Measurements from ENCODE around the gene HOXD10.

DNA sequence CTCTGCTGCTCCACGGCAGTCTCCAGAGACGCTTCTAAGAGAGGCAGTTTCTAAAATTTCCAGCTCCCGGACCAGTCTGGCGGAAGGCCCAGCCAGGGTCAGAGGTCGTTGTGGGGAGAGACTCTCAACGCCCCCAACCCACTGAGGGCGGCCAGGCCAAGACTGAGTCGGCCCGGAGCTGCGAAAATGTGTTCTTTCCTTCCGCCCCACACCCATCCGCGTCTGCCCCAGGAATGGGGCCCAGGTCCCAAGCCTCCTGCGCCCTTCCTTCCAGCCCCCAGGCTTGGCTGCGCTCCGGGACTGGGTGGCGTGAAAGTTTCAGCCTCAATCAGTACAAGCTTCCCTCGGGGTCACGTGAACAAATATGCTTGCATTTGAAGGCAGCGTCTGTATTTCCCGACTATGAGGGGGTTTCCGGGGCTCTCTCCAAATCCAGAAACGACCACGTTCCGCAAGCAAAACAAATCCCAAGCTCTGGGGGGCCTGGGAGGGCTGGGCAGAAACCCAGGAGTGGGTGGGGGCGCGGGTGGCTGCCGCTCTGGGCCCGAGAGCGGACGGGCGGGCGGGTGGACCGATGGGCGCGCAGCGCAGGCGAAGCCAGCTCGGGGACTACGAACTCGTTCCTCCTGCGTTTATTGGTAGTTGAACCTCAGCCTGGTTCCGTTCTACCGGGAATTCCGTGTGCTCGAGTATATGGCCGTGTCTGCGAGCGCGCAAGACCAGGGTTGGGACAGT lies 43.8 kb downstream of the HOXD10 start:
- TF ChIP-seq JUNB (IDR thresholded peaks at IDR 0.05; ENCODE audit: unreplicated experiment) (no peak), POLR2AphosphoS5 (IDR thresholded peaks at IDR 0.05; ENCODE audit: low read depth) (no peak)

Measured in GM23338 (cell line).